Measurements from ENCODE around the gene MRPS24. TPM values are rescaled to one million over a fixed set of nuclear protein-coding genes. Genes with fewer than 3 reads are reported as not detected.

MRPS24 gene
- total RNA-seq, 1 donor from 2014 or later, result 225 TPM

- H3K4me3 ChIP-seq (ENCODE audit: low read depth, low read length), result peak overlapping the region; percentile 79
- no peak for DNase-seq (ENCODE audit: low read depth)
- TF ChIP-seq CTCF (conservative IDR thresholded peaks at IDR 0.05; ENCODE audit: low read depth, low read length), result no peak
These were observed 999 bp upstream of the MRPS24 start for GRCh38 chr7:43870316-43870715.

DNA sequence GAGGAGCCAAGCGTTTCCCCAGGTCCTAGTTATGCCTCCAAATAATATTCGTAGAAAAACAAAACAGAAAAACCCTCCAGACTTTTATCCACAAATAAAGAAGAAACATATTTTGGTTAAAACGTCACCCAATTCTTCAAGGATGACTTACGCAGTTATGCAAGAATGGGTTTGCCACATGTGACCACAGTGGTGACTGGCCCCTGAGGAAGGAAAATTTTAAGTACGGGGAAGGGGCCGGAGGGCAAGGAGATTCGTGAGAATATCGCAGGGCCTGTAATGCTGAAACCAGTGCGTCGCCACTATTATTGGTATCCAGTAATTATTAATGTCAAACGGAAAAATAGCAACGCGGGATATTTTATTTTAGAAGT is 537 bp upstream of the MRPS24 start:
- TF ChIP-seq CTCF (conservative IDR thresholded peaks at IDR 0.05; ENCODE audit: low read depth, low read length), result no peak

GRCh38 chr7:43868681-43869005 is 674 bp downstream of the MRPS24 start:
- no peak for TF ChIP-seq CTCF (conservative IDR thresholded peaks at IDR 0.05; ENCODE audit: low read depth, low read length)
- H3K4me3 ChIP-seq (ENCODE audit: low read depth, low read length), result peak overlapping the region; percentile 79
- no peak for DNase-seq (ENCODE audit: low read depth)

More for the DNA sequence above, 537 bp upstream of the MRPS24 start:
- DNase-seq (ENCODE audit: low read depth), result peak; percentile 66
- peak overlapping the region; percentile 79 for H3K4me3 ChIP-seq (ENCODE audit: low read depth, low read length)

GRCh38 chr7:43868181-43868580 is 1.1 kb downstream of the MRPS24 start:
- peak overlapping the region; percentile 79 for H3K4me3 ChIP-seq (ENCODE audit: low read depth, low read length)
- no peak for DNase-seq (ENCODE audit: low read depth)
- TF ChIP-seq CTCF (conservative IDR thresholded peaks at IDR 0.05; ENCODE audit: low read depth, low read length), result no peak

DNA sequence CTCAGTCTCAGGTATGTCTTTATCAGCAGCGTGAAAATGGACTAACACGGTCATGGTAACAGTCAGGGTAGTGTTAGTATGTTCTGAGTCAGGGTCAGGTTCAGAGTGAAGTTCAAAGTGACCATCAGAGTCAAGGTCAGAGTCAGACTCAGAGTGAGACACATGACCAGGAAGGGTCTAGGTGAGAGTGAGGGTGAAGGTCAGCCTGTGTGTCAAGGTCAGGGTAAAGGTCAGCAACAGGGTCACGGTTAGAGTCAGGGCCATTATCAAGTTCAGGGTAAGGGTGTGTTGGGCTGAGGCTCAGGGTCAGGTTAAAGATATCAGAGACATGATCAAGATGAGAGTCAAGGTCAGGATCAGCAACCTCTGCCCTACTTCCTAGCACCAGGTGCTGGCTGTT is 4.0 kb downstream of the MRPS24 start:
- DNase-seq (ENCODE audit: low read depth), result no peak
- TF ChIP-seq CTCF (conservative IDR thresholded peaks at IDR 0.05; ENCODE audit: low read depth, low read length), result no peak

GRCh38 chr7:43864126-43864525 is 5.2 kb downstream of the MRPS24 start:
- no peak for DNase-seq (ENCODE audit: low read depth)
- TF ChIP-seq CTCF (conservative IDR thresholded peaks at IDR 0.05; ENCODE audit: low read depth, low read length), result no peak
- H3K4me3 ChIP-seq (ENCODE audit: low read depth, low read length), result no peak overlapping the region

More for the DNA sequence above, 4.0 kb downstream of the MRPS24 start:
- no peak overlapping the region for H3K4me3 ChIP-seq (ENCODE audit: low read depth, low read length)

GRCh38 chr7:43856996-43857395 is 12.3 kb downstream of the MRPS24 start:
- no peak for DNase-seq (ENCODE audit: low read depth)
- TF ChIP-seq CTCF (conservative IDR thresholded peaks at IDR 0.05; ENCODE audit: low read depth, low read length), result no peak
- H3K4me3 ChIP-seq (ENCODE audit: low read depth, low read length), result no peak overlapping the region

Measured in epithelial cell of proximal tubule (primary cell).